SU-DHL-6 (cell line): Measurements from ENCODE around the gene NPNT.

Source experiments
- H2AFZ ChIP-seq: fragments of 200-600 bp; sonication (generic); 2 replicates; pipeline ENCODE4 v1.6.1; 2014; ENCODE audit warnings: low read depth, mild to moderate bottlenecking, moderate library complexity, mixed read lengths, antibody characterized with exemption, low read length; ENCODE audit not compliant: severe bottlenecking
- H3F3A ChIP-seq: fragments of 200-600 bp; shearing (Covaris generic); 2 replicates; pipeline ENCODE4 v1.6.0; 2016; ENCODE audit warnings: antibody characterized with exemption, mild to moderate bottlenecking; ENCODE audit not compliant: insufficient read depth
- H3K27ac ChIP-seq: fragments of 200-600 bp; sonication (generic); 2 replicates; pipeline ENCODE4 v1.5.1; 2016; ENCODE audit warnings: low read depth, mild to moderate bottlenecking, low read length, moderate library complexity, mixed read lengths
- H3K27me3 ChIP-seq: fragments of 200-600 bp; sonication (generic), shearing (Covaris generic); 2 replicates; pipeline ENCODE4 v1.6.0; 2014; ENCODE audit warnings: mild to moderate bottlenecking, low read length
- H3K36me3 ChIP-seq: fragments of 200-600 bp; sonication (generic); 2 replicates; pipeline ENCODE4 v1.6.1; 2014; ENCODE audit warnings: mild to moderate bottlenecking, low read length, mixed read lengths
- H3K4me2 ChIP-seq: fragments of 300-600, 200-600 bp; shearing (Covaris generic), sonication (generic); 2 replicates; pipeline ENCODE4 v1.6.0; 2014; ENCODE audit warnings: low read length, low read depth, mild to moderate bottlenecking; ENCODE audit not compliant: poor library complexity, severe bottlenecking
- H3K4me3 ChIP-seq: fragments of 200-600 bp; sonication (generic); 2 replicates; pipeline ENCODE4 v1.5.1; 2014; ENCODE audit warnings: antibody characterized with exemption, low read length, mild to moderate bottlenecking, mixed read lengths; ENCODE audit not compliant: insufficient read depth, poor library complexity, severe bottlenecking
- H3K79me2 ChIP-seq: fragments of 200-600 bp; sonication (generic); 2 replicates; pipeline ENCODE4 v1.6.1; 2014; ENCODE audit warnings: mild to moderate bottlenecking, low read length, moderate library complexity; ENCODE audit not compliant: insufficient read depth
- H3K9ac ChIP-seq: fragments of 200-600 bp; sonication (generic); 2 replicates; pipeline ENCODE4 v1.7.0; 2014; ENCODE audit warnings: mild to moderate bottlenecking, low read length
- H3K9me2 ChIP-seq: fragments of 200-600 bp; sonication (generic); replicated peaks from 2 replicates; pipeline ENCODE4 v1.6.1; 2014; ENCODE audit warnings: low read length; ENCODE audit not compliant: insufficient read depth
- H3K9me3 ChIP-seq: fragments of 200-600 bp; sonication (generic); 2 replicates; pipeline ENCODE4 v1.6.1; 2014; ENCODE audit warnings: low read length, mixed read lengths; ENCODE audit not compliant: insufficient read depth
- H4K20me1 ChIP-seq: fragments of 200-600 bp; sonication (generic); 2 replicates; pipeline ENCODE4 v1.6.1; 2014; ENCODE audit warnings: low read depth, mild to moderate bottlenecking, antibody characterized with exemption, low read length, moderate library complexity, mixed read lengths
- CTCF ChIP-seq: fragments of 200-600 bp; sonication (generic); IDR thresholded peaks from one replicate; pipeline ENCODE4 v1.5.1; 2017; ENCODE audit warnings: antibody characterized with exemption, mild to moderate bottlenecking, low read length, moderate library complexity; ENCODE audit not compliant: insufficient read depth, poor library complexity, severe bottlenecking
- EZH2phosphoT487 ChIP-seq: fragments of 200-600 bp; sonication (generic), shearing (Covaris generic); conservative IDR thresholded peaks from 2 replicates; pipeline ENCODE4 v1.6.1; 2018; ENCODE audit warnings: mild to moderate bottlenecking, antibody characterized with exemption, low read length, moderate library complexity, mixed read lengths

Gene NPNT

GRCh38 chr4:105994061-105994460, 98.8 kb downstream of the NPNT start:
- no peak for TF ChIP-seq EZH2phosphoT487
- no peak for TF ChIP-seq CTCF
- H3K9ac ChIP-seq = no peak overlapping the region
- H3K4me2 ChIP-seq = no peak overlapping the region
- no peaks in the 10 kb centered on the region for H3K9me3 ChIP-seq
- no peaks in the 10 kb centered on the region for H3F3A ChIP-seq
- H3K27me3 ChIP-seq = no peaks in the 10 kb centered on the region
- H3K4me3 ChIP-seq = no peak overlapping the region
- no peaks in the 10 kb centered on the region for H3K36me3 ChIP-seq
- no peak overlapping the region for H2AFZ ChIP-seq
- no peaks in the 10 kb centered on the region for H3K79me2 ChIP-seq
- no peak overlapping the region for H3K27ac ChIP-seq
- no peaks in the 10 kb centered on the region for H4K20me1 ChIP-seq
- H3K9me2 ChIP-seq = no peaks in the 10 kb centered on the region

GRCh38 chr4:105994841-105995501, 99.7 kb downstream of the NPNT start:
- Histone ChIP-seq H3K9me2 (no peaks in the 10 kb centered on the region), H3K4me2 (no peak overlapping the region), H3K4me3 (no peak overlapping the region), H4K20me1 (no peaks in the 10 kb centered on the region), H3K27ac (no peak overlapping the region), H3K36me3 (no peaks in the 10 kb centered on the region), H3K9me3 (no peaks in the 10 kb centered on the region), H2AFZ (no peak overlapping the region), H3K79me2 (no peaks in the 10 kb centered on the region), H3K27me3 (no peaks in the 10 kb centered on the region), H3K9ac (no peak overlapping the region), H3F3A (no peaks in the 10 kb centered on the region)
- TF ChIP-seq CTCF (no peak), EZH2phosphoT487 (no peak)

GRCh38 chr4:105996845-105997244, 101.6 kb downstream of the NPNT start:
- Histone ChIP-seq H3K4me3 (no peak overlapping the region), H3K9ac (no peak overlapping the region), H3K79me2 (no peaks in the 10 kb centered on the region), H3K36me3 (no peaks in the 10 kb centered on the region), H3K9me2 (no peaks in the 10 kb centered on the region), H4K20me1 (no peaks in the 10 kb centered on the region), H2AFZ (no peak overlapping the region), H3K9me3 (no peaks in the 10 kb centered on the region), H3K4me2 (no peak overlapping the region), H3F3A (no peaks in the 10 kb centered on the region), H3K27me3 (no peaks in the 10 kb centered on the region), H3K27ac (no peak overlapping the region)
- TF ChIP-seq EZH2phosphoT487 (no peak), CTCF (no peak)
